SIG-M5 treated with dmso at 0.1 percent for 504 hours (cell line): ENCODE data around the gene AEN.

Experiments
- DNase-seq: peaks from one replicate; lab custom pipeline; 2025; ENCODE audit not compliant: unreplicated experiment; lab: John Stamatoyannopoulos, UW

AEN gene, protein sequence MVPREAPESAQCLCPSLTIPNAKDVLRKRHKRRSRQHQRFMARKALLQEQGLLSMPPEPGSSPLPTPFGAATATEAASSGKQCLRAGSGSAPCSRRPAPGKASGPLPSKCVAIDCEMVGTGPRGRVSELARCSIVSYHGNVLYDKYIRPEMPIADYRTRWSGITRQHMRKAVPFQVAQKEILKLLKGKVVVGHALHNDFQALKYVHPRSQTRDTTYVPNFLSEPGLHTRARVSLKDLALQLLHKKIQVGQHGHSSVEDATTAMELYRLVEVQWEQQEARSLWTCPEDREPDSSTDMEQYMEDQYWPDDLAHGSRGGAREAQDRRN

DNA sequence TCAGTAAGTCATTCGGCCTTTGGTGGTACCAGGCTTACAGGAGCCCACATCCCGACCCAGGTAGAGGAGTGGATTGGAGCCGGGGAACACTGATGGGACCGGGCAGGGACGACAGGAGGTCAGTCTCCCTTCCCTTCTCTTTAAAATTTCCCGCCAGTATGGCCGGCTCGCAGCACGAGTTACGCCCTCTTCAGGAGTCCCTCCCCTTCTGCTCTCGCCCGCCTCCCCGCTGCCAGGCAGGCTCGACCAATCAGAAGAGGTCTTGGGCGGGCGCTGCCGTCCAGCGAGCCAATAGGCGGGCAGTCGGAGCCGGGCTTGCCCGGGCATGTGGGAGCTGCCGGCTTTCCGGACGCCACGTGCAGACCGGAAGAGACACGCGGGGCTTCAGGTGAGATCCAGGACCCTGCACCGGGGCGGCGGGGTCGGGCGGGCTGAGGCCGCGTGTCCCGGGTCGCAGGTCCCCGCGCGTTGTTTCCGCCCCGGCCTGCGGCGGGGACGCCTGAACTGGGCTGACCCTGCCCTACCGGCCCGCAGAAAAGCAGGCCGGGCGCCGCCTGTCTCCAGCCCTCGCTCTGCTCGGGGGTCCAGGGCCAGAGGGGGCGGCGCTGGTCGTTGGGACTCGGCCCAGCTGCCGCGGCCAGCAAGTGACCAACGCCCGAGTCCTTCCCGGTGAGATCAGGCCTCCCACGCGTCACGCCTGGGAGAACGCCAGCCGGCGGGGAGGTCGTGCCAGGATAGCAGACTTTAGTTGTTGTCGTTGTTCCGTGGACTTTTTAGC, at the start of gene AEN:
Gene AEN (plus strand): TSS at position 346 of the 778 bp plus-strand sequence. CDS start 4,870 bp downstream, outside the sequence.
- DNase-seq: peak; percentile 94

DNA sequence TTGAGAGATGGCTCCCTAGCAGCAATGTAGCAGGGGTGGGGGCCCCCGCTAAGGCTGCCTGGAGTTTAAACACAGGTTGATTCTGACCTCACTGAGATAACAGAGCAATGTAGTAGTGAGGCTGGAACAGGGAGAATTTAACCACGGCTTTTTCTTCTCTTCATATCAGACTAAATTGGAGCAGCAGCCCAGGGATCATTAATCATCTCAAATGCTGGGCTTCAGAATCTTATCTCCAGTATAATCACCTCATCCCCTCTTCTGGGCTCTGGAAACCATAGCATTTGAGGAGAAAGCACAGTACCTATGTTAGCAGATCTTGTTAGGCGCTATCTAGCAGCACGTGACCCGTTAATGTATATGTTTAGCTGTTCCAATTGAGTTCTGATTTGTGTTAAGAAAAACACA, 49.3 kb upstream of the AEN start:
- DNase-seq: no peak

DNA sequence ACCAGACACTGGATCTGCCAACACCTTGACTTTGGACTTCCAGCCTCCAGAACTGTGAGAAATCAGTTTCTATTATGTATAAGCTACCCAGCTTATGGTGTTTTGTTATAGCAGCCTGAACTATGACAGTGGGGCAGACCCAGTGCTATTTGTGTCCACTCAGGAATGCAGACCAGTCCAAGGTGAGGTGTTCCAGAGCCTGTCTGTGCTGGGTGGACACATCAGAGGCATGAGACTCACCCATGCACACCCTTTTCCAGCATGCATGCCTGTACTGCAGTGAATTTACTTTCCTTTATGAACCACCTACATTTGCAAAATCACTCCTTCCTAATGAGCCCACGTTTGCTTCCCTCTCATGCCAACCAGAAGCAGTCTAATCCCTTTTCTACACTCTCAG, 47.1 kb upstream of the AEN start:
- DNase-seq: no peak

DNA sequence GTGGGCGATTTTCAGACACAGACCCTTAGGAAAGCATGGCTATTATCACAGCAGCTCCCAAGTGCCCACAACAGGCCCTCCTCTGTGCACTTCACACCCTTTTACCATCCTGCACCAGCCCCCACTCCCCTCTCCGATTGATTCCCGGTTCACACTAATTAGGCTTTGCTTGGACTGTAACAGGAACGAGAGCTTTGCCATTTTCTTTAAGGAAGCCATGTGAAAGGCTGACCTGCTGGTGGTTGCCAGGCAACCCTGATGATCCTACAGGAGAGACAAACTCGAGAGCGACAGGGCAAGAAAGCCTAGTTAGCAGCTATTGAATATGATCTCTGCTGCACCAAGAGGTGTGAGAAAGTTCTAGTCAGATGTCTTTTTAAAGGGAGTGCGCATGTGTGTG, 46.5 kb upstream of the AEN start:
- DNase-seq: no peak

DNA sequence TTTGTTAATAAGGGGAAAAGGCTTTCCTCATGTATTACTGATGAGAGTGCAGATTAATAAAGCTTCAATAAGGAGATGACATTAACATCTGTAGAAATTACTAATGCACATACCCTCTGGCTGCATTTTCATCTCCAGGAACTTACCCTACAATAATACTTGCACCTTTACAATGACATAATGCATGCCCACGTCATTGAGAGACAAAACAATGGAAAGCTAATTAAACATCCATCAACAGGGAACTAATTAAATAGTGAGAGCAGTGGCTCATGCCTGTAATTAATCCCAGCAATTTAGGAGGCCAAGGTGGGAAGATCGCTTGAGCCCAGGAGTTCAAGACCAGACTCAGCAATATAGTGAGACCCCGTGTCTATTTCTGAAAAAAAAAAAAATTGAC, 41.8 kb upstream of the AEN start:
- DNase-seq: no peak

DNA sequence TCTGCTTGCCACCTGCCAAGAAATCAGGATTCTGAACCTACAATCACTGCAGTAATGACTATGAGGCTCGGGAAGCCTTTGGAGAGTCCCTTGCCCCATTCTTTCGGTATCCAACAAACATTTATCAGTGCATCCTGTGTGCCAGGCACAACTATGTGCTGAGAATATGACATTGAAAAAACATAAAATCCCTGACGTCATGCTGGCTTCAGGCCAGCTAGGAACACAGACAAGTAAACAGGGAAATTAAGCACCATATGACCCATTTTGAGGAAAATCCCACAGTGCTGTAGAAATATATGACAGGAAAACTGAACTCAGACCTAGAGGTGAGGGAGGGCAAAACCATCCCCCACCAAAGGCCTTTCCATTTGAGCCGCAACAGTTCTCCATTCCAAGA, 40.6 kb upstream of the AEN start:
- no peak for DNase-seq

DNA sequence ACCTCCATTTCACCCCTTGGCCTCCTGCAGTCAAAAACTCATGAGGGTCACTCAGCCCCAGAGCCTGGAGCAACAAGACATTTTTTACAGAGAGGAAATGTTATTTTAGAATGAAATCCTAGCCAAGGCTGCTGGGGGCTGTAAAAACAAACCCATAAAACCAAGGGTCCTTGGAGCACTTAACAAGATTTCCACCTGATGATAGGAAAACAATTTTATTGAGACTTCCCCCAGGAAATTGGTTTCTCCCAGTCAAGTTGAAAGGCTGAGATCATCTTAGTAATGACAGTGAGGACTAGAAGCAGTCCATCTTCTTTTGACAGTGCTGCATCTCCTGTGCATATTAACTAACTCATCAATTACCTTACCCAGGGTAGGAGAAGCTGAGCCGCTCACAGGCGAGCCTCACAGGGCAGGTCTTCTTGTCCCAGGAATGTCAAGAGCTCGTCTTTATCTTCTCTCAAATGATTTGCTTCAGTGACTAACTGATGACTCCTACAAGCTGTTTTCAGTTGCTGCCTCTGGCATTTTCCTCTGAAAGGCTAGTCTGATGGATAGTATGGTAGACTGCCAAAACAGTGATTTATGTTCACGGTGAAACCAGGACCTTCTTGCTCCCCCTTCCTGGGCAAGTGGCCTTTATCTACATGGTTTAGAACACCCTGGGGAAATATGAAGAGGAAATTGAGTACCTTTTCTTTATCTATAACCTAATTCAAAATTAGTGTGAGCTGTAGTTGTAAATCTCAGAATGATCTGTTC, 34.6 kb upstream of the AEN start:
- DNase-seq: no peak

DNA sequence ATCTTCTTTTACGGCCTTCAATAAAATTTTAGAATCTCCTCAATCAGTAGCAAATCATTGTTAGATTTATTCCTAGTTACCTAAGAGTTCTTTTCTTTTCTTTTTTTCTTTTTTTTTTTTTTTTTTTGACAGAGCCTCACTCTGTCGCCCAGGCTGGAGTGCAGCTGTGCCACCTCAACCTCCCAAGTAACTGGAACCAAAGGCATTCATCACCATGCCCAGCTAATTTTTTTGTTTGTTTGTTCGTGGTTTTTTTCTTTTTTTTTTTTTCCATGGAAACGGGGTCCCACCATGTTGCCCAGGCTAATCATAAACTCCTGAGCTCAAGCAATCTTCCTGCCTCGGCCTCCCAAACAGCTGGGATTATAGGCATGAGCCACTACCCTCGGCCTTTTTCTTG, 30.4 kb upstream of the AEN start:
- DNase-seq: no peak

DNA sequence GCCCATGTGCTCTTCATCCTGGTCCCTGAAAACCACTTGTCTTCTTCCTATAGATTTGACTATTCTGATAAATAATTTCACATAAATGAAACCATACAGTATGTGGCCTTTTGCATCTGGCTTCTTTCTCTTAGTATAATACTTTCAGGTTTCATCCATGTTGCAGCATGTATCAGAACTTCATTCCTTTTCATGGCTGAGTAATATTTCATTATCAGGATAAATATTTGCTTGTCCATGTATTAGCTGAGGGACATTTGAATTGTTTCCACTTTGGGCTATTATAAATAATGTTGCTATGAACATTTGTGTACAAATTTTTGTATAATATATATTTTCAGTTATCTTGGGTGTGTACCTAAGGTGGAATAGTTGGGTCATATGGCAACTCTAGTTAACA, 29.8 kb upstream of the AEN start:
- no peak for DNase-seq

DNA sequence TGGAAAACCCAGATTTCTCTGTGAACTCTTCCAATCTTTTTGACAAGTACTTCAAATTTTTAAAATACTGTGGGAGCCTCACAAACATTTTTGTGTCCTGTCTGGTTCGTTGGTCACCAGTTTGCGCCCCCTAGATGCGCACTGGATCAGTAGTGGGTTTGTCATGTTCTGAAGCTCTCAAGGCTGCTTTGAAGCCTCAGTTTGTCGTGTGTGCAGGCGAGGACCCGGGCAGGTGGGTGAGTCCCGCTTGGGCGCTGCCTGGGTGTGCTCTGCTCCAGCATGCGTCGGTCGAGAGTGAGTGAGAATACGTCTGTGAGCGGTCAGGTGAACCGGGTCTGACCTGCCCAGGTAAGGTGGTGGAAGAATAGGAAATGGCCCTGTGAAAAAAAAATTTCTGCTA, 17.3 kb upstream of the AEN start:
- DNase-seq: no peak

DNA sequence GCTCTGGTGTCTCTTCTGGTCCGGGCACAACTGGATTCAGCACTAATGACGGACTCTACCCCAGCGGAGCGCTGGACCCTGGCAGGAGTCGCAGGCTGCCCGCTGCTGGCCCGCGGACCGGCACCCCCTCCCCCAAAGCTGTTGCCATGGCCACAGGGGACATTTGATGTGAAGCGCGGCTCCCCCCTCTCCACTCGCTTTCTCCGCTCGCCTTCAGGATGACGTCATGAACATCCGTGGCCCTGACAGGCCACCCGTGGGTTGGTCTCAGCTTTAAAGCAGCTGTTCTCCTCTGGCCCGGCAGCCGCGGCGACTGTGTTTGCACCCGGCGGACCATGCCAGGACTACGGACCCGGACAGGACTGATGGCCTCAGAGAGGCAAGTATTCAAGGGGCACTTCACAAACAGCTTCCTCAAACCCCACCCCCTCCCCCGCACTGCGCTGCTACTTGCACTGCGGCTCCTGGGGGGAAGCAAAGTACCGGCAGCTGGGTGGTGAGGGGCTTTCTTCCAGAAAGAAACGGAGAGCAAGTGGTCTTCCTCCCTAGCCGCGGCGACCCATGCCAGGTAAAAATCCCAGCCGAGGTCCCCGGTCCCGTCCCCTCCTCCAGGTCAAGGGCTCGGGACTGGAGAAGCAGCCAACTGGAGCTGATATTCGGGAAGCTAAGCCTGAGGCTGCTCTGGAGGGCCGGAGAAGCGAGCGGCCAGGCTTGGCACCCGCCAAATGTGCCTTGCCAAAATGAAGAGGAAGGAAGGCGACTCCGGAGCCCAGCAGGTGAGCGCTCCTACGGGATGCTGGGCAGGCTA, 16.6 kb upstream of the AEN start:
- no peak for DNase-seq

DNA sequence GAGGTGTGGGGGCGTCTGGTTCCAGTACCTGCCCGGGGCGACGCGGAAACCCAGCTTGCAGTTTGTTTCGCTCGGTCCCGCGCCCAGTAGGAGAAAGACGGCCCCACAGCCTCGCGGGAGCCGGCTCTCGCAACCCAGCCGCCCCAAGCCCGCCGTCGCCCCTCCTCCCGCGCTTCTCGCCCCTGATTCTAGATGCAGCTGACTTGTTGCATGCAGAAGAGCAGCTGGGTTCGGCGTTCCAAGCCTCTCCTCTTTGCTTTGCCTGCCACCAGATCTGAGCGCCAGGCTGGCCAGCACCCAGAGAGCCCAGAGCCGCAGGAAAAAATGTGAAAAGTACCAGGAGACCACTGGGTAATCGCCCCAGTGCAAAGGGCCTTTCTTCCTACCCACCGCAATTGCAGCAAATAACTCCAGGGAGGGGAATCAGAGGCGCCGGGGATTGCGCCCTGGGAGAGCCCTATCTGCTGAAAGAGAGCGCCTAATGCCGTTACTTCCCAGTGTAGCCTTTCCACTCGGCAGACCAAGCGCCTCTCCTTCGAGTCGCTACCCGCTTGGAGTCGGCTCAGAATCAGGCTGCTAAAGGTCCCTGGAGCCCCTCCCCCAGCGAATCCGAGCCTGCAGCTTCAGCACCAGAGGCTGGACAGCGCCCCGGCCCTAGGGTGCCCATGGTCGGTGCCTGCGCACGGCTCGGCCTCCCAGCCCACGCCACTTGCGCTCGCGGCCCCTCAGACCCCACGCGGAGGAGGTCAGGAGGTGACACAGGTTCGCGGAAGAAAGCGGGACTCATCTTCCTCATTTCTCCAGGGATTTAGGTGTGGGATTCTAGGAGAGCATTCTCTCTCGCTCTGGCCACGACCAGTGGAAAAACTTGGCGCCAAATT, 15.7 kb upstream of the AEN start:
- no peak for DNase-seq

DNA sequence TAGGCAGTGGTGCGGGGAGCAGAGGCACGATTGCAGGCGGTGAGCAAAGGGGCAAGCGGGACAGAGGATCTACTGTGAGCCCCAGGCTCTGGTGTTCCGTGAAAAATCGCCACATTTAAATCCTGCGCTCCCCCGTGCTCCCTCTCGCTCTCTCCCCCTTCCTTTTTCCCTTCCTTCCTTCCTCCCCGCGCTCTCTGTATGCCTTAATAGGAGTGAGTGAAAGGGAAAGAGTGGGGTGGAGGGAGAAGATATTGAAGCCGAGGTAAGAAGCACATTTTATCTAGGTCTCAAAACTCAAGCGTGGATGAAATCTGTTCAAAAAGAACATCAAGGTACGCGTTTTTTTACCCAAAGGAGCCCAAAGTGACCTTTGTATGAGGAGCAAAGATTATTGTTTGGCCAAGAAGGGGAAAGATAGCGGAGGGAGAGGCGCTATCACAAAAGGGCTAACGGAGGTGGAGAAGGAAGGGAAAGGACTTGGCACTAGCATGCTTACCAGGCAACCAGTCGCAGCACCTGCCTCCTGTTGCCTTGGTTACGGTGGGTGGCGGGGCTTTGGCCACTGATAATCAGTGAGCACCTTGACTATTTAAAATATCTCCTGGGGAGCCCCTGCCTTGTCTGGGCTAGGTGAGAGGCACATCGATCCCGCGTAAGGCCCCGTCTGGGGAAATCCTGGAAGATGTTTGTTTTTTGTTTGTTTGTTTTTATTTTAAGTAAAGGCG, 14.9 kb upstream of the AEN start:
- no peak for DNase-seq

DNA sequence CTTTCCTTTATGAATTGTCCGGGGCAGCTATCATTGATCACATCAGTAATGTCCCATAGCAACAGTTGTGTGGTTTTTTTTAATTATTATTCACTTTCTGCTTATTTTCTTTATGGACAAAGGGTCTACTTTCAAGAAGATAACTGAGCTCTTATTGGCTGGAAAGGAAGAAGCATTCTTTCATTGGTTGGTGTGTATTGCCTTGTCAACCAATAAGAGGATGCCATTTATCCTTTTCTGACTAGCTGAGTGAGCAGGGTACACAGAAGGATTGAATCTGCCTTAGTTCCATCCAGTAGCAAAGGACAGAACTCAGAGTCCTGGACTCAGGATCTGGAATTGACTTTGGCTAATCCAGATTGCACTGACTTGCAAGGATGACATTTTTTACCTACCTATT, 13.2 kb upstream of the AEN start:
- no peak for DNase-seq

DNA sequence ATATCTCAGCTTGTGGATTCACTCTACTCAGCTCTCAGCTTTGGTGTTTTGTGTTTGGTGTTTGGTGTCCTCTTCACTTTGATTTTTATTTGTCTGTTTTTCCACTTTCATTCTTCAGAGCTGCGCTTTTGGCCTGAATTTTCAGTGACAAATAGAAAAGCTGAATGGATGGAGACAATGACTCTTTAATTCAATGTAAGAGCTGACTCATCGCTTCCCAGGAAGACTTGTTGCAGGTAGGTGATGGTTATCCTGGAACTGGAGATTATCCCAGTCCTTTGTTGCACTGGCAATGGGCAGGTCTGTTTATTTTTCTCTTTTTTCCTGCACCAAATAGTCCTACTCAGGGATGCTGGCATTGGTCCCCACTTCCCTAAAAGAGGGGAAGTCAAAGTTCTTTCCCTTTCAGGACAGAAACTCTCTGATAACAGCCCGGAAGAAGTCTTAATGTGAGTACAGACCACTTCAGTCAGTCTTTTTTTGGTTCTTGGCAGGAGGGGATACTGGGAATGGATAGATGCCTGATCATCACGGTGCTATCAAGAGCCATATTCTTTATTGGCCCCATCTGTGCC, 12.4 kb upstream of the AEN start:
- no peak for DNase-seq

DNA sequence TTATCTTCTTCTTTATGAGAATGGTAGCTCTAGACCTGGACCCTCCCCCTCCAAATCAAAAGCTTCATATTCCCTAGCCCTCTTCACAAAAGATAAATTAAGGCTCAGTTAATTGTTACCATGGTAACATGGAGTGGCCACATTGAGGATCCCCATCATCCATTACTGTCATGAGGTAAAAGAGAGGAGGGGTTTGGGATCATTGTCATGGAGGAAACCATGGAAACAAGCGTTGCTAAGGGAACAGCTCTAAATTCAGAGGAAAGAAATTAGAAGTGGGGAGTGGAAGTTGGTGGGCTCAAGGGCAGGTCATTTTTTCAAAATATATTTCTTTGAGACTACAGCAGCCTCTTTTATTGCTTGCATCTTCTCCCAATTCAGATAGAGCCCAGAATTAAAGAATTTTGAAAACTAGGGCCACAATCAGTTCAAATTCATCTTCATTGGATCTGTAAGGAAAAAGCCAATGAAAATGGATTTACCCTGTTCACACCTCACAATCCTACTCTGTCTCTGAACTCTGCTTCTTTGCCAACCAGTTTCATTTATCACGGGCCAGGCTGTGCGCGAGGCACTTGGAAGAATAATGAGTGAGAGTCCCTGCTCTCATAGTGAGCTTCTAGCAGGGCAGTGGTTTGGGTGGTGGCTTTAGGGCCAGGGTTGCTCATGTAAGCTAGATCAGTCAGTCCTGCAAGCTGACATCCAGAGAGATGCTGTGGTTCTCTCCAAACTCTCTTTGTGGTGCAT, 11.6 kb upstream of the AEN start:
- DNase-seq: no peak

DNA sequence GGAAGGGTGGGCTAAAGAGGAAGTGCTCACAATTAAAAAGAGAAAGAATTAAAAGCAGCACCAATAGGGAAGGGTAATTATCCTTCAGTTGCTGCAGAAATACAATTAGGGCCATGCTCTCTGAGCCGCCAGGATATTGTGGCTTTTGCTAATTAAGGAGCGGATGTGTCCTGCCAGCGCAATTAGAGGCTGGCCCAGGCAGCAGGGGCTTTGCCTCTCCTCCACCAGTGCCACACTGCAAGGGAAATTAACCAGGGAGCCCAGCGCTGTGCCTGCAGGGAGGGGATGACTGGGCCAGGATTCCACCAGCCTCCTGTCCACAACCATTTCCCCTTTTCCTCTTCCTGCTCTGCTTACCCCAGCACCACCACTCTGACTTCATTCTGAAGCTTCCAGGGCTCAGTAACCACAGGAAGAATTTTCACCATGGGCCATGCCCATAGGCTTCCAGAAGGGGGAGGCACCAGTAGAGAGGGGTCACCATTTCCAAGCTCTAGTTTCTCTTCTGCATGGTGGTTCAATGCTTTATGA, 10.4 kb upstream of the AEN start:
- DNase-seq: peak; percentile 91

DNA sequence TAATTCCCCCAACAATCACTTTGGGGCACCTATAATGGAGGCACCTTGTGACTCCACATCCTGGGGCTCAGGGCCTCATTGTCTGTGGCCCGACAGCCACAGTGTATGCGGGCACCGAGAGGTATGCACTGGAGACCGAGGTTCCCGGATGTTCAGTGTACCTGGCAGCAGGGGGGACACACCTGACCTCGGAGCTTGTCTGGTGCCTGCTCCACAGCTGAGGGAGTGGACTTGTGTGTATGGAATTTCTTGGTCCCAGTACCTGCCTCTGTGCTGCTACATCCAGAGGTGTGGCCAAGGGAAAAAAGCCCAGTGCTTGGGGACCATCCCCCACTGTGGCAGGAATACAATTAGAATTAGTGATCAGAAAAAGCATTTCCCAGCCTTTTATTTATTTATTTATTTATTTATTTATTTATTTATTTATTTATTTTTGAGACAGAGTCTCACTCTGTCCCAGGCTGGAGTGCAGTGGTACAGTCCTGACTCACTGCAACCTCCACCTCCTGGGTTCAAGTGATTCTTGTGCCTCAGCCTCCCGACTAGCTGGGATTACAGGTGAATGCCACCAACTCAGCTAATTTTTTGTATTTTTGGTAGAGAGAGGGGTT, 8.8 kb upstream of the AEN start:
- no peak for DNase-seq
